CD4-positive, CD25-positive, alpha-beta regulatory T cell (primary cell): ENCODE data around the gene PRPF38A. TPM values are rescaled to one million over a fixed set of nuclear protein-coding genes. Genes with fewer than 3 reads are reported as not detected.

ENCODE experiments used
- ATAC-seq, 2 donors: fragments of 150-1000 bp; cut with Tn5 transposase; one replicate each; pipeline ENCODE4 v1.10.0; 2021; ENCODE audit warnings: low read depth in 2 of 2, moderate number of reproducible peaks in 2 of 2, moderate library complexity in 1 of 2
- DNase-seq, 3 donors: peaks; one replicate each; pipeline versions ENCODE4 v3.0.0 to v3.0.0-alpha.2; 2012 to 2022; ENCODE audit warnings: mixed read lengths in 1 of 3
- H3K27ac ChIP-seq: one replicate; pipeline ENCODE4 v1.7.0; 2013; ENCODE audit warnings: mild to moderate bottlenecking, low read length; ENCODE audit not compliant: insufficient read depth, poor library complexity, severe bottlenecking
- H3K27me3 ChIP-seq: one replicate; pipeline ENCODE4 v1.7.0; 2013; ENCODE audit warnings: low read length; ENCODE audit not compliant: control insufficient read depth, insufficient read depth
- H3K36me3 ChIP-seq: one replicate; pipeline ENCODE4 v1.7.0; 2013; ENCODE audit warnings: mild to moderate bottlenecking, low read length, moderate library complexity; ENCODE audit not compliant: control insufficient read depth, insufficient read depth
- H3K4me1 ChIP-seq: 2 replicates; pipeline ENCODE4 v1.7.0; 2013; ENCODE audit warnings: mild to moderate bottlenecking, low read length; ENCODE audit not compliant: insufficient read depth, control insufficient read depth, poor library complexity, severe bottlenecking
- H3K4me3 ChIP-seq: one replicate; pipeline ENCODE4 v1.7.0; 2013; ENCODE audit warnings: low read depth, mild to moderate bottlenecking, low read length, moderate library complexity
- H3K9me3 ChIP-seq, 2 experiments: 1 replicate in 1 of 2; 2 replicates in 1 of 2; pipeline ENCODE4 v1.7.0; 2013; ENCODE audit warnings: low read length in 2 of 2, mild to moderate bottlenecking in 1 of 2, moderate library complexity in 1 of 2; ENCODE audit not compliant: control insufficient read depth in 2 of 2
- H3K27ac Mint-ChIP-seq, 3 donors: one replicate each; pipeline ENCODE4 v1.8.0; 2020 to 2022; ENCODE audit warnings: mild to moderate bottlenecking in 3 of 3, mixed read lengths in 3 of 3, moderate library complexity in 2 of 3
- H3K27me3 Mint-ChIP-seq: one replicate; pipeline ENCODE4 v1.8.0; 2022; ENCODE audit warnings: mild to moderate bottlenecking, mixed read lengths
- H3K36me3 Mint-ChIP-seq: one replicate; pipeline ENCODE4 v1.8.0; 2020; ENCODE audit warnings: mixed read lengths
- H3K4me1 Mint-ChIP-seq, 4 donors: one replicate each; pipeline ENCODE4 v1.8.0; 2020 to 2022; ENCODE audit warnings: mixed read lengths in 4 of 4, mild to moderate bottlenecking in 1 of 4
- H3K4me3 Mint-ChIP-seq, 4 donors: one replicate each; pipeline ENCODE4 v1.8.0; 2020 to 2022; ENCODE audit warnings: mild to moderate bottlenecking in 4 of 4, mixed read lengths in 4 of 4, moderate library complexity in 3 of 4
- H3K9me3 Mint-ChIP-seq, 7 donors: one replicate each; pipeline ENCODE4 v1.8.0; 2020 to 2022; ENCODE audit warnings: mixed read lengths in 7 of 7, mild to moderate bottlenecking in 3 of 7, moderate library complexity in 2 of 7
- polyA plus RNA-seq, 4 donors: library from polyadenylated mRNA; unstranded; fragments of 300-500 nt; fragmentation: Illumina TruSeq; gene quantifications; one replicate each; pipeline ENCODE4 v1.2.3, GENCODE V29; 2021
- total RNA-seq: library from RNA; stranded (reverse); gene quantifications from one replicate; pipeline ENCODE4 v1.2.3, GENCODE V29; 2022

Gene PRPF38A
- total and polyA plus RNA-seq, 5 donors from 2014 or later: 38.9 to 64.4 (median 42.5) TPM

DNA sequence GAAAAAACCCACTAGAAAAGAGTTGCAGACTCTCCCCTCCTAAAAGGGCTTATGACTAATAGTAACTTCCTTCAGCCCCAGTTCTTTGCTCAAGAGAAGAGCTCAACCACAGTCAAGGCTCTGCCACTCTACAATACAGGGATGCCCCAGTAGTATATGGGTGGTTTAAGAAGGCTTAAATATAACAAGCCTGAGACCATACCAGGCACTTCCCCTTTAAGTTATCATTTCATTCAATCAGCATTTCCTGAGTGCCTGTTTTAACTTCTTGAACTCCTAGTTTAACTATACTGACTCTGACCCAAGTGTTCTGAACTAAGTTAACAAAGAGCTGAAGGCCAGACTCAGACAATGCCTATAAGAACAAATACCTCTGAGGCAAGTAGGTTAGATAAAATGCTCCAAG is 19.8 kb downstream of the PRPF38A start:
- Histone ChIP-seq H3K9me3 (no peaks in the 10 kb centered on the region), H3K27ac (peak overlapping the region; percentile 76), H3K27me3 (no peaks in the 10 kb centered on the region), H3K4me3 (peak overlapping the region; percentile 75), H3K36me3 (peaks cover 27% of the 10 kb centered on the region), H3K4me1 (peaks cover 23% of the 10 kb centered on the region)
- DNase-seq (peak; percentile 6 to 71 (median 58)), ATAC-seq (peak; percentile 86 to 90)
- Mint-ChIP-seq H3K4me1 (peaks cover 35 to 49% (median 44%) of the 10 kb centered on the region in 4 donors), H3K4me3 (peak overlapping the region; percentile 34 to 83 (median 64)), H3K27me3 (no peaks in the 10 kb centered on the region), H3K36me3 (peaks cover 29% of the 10 kb centered on the region), H3K9me3 (no peaks in the 10 kb centered on the region), H3K27ac (peak overlapping the region; percentile 90 to 95 (median 90))

DNA sequence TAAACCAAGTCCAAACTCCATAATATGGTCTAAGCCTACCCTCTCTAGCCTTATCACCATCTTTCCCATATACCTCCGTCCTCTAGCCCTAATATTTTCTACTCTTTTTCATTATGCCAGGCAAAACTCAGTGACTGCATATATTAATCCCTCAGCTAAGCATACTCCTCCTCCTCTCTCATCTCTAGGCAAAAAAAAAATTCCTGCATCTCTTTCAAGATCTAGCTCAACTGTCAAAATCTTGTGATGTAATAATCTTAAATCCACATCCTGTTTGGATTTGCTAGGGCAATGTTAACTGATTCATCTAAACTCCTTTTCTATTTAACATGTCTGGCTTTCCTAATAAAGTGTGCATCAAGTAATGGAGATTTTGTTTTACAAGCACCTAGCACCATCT is 20.4 kb downstream of the PRPF38A start:
- Mint-ChIP-seq H3K36me3 (peaks cover 24% of the 10 kb centered on the region), H3K4me3 (peak overlapping the region in 3 of 4 donors; percentile 34 to 63 (median 54)), H3K27ac (peak overlapping the region; percentile 90 to 95 (median 90)), H3K9me3 (no peaks in the 10 kb centered on the region), H3K4me1 (peaks cover 30 to 43% (median 39%) of the 10 kb centered on the region in 4 donors), H3K27me3 (no peaks in the 10 kb centered on the region)
- ATAC-seq: no peak
- H3K27me3 ChIP-seq: no peaks in the 10 kb centered on the region
- no peak for DNase-seq
- peak overlapping the region; percentile 76 for H3K27ac ChIP-seq
- peak overlapping the region; percentile 75 for H3K4me3 ChIP-seq
- H3K36me3 ChIP-seq: peaks cover 27% of the 10 kb centered on the region
- peaks cover 23% of the 10 kb centered on the region for H3K4me1 ChIP-seq
- H3K9me3 ChIP-seq: no peaks in the 10 kb centered on the region

GRCh38 chr1:52426371-52426770 is 22.0 kb downstream of the PRPF38A start:
- Histone ChIP-seq H3K4me3 (no peak overlapping the region), H3K36me3 (peaks cover 21% of the 10 kb centered on the region), H3K27me3 (no peaks in the 10 kb centered on the region), H3K27ac (no peak overlapping the region), H3K4me1 (peaks cover 23% of the 10 kb centered on the region), H3K9me3 (no peaks in the 10 kb centered on the region)
- Mint-ChIP-seq H3K4me3 (no peak overlapping the region), H3K9me3 (no peaks in the 10 kb centered on the region), H3K4me1 (peaks cover 26 to 35% (median 34%) of the 10 kb centered on the region in 4 donors), H3K36me3 (peaks cover 32% of the 10 kb centered on the region), H3K27ac (peak overlapping the region in 2 of 3 donors; percentile 12 to 90), H3K27me3 (no peaks in the 10 kb centered on the region)
- DNase-seq (no peak), ATAC-seq (no peak)

- Mint-ChIP-seq H3K4me3 (no peak overlapping the region), H3K4me1 (peaks cover 33 to 35% (median 34%) of the 10 kb centered on the region in 4 donors), H3K36me3 (peaks cover 31% of the 10 kb centered on the region), H3K27ac (peak overlapping the region in 2 of 3 donors; percentile 47 to 74), H3K9me3 (no peaks in the 10 kb centered on the region), H3K27me3 (no peaks in the 10 kb centered on the region)
- Histone ChIP-seq H3K27ac (no peak overlapping the region), H3K36me3 (peaks cover 19% of the 10 kb centered on the region), H3K4me1 (peaks cover 23% of the 10 kb centered on the region), H3K9me3 (no peaks in the 10 kb centered on the region), H3K4me3 (no peak overlapping the region), H3K27me3 (no peaks in the 10 kb centered on the region)
- DNase-seq (no peak), ATAC-seq (no peak)
Measured at GRCh38 chr1:52427152-52427551, 22.8 kb downstream of the PRPF38A start.

GRCh38 chr1:52432807-52433206 is 28.4 kb downstream of the PRPF38A start:
- Histone ChIP-seq H3K27ac (no peak overlapping the region), H3K27me3 (no peaks in the 10 kb centered on the region), H3K36me3 (peaks cover 45% of the 10 kb centered on the region), H3K4me1 (no peaks in the 10 kb centered on the region), H3K9me3 (no peaks in the 10 kb centered on the region), H3K4me3 (no peak overlapping the region)
- H3K27me3 Mint-ChIP-seq: no peaks in the 10 kb centered on the region
- H3K36me3 Mint-ChIP-seq: peaks cover 34% of the 10 kb centered on the region
- DNase-seq: no peak
- no peaks in the 10 kb centered on the region for H3K9me3 Mint-ChIP-seq
- peaks cover 0 to 7% (median 3%) of the 10 kb centered on the region in 4 donors for H3K4me1 Mint-ChIP-seq
- no peak overlapping the region for H3K4me3 Mint-ChIP-seq
- H3K27ac Mint-ChIP-seq: no peak overlapping the region
- ATAC-seq: no peak

- Mint-ChIP-seq H3K4me1 (peaks cover 0 to 7% (median 2%) of the 10 kb centered on the region in 4 donors), H3K27me3 (no peaks in the 10 kb centered on the region), H3K4me3 (no peak overlapping the region), H3K27ac (no peak overlapping the region), H3K9me3 (no peaks in the 10 kb centered on the region), H3K36me3 (peaks cover 34% of the 10 kb centered on the region)
- DNase-seq (no peak), ATAC-seq (no peak)
- Histone ChIP-seq H3K27ac (no peak overlapping the region), H3K36me3 (peaks cover 57% of the 10 kb centered on the region), H3K9me3 (no peaks in the 10 kb centered on the region), H3K4me3 (no peak overlapping the region), H3K27me3 (no peaks in the 10 kb centered on the region), H3K4me1 (no peaks in the 10 kb centered on the region)
Measured at GRCh38 chr1:52435211-52435610, 30.8 kb downstream of the PRPF38A start.

DNA sequence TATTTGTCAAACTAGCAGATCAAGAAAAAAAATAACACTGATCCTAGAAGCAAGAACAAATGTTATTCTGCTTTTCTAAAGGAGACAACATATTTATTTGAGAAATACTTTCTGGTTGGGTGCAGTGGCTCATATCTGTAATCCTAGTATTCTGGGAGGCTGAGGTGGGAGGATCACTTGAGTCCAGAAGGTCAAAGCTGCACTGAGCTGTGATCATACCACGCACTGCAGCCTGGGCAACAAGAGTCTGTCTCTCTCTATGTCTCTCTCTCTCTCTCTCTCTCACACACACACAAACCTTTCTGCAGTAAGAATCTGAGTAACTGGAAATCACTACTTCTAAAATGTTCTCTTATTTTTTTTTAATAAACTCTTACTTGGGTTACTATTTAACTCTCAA is 31.2 kb downstream of the PRPF38A start:
- no peaks in the 10 kb centered on the region for H3K4me1 ChIP-seq
- ATAC-seq (no peak), DNase-seq (no peak)
- H3K4me3 ChIP-seq: no peak overlapping the region
- H3K9me3 ChIP-seq: no peaks in the 10 kb centered on the region
- peaks cover 0 to 7% (median 2%) of the 10 kb centered on the region in 4 donors for H3K4me1 Mint-ChIP-seq
- peaks cover 57% of the 10 kb centered on the region for H3K36me3 ChIP-seq
- peak overlapping the region in 1 of 3 donors; percentile 32 for H3K27ac Mint-ChIP-seq
- no peak overlapping the region for H3K27ac ChIP-seq
- H3K9me3 Mint-ChIP-seq: no peaks in the 10 kb centered on the region
- no peaks in the 10 kb centered on the region for H3K27me3 ChIP-seq
- H3K36me3 Mint-ChIP-seq: peaks cover 36% of the 10 kb centered on the region
- H3K4me3 Mint-ChIP-seq: no peak overlapping the region
- no peaks in the 10 kb centered on the region for H3K27me3 Mint-ChIP-seq

DNA sequence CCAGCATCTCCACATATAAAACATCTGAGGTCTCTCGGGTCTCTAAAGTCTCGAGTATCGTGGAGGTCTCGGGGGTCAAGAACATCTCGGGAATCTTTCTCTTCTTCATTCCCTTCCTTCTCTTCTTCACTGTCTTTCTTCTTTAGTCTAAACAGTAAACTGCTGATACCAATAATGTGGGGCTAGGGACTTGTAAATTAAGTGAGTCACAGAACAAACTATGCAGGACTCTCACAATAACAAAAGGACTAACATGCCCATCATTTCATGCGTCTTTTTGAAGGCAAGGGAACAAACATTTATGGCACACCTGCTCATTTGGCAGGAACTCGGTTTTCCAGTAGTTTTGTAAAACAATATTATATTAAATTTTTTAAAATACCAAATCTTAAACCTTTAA is 32.4 kb downstream of the PRPF38A start:
- H3K36me3 ChIP-seq: peaks cover 55% of the 10 kb centered on the region
- Mint-ChIP-seq H3K36me3 (peaks cover 33% of the 10 kb centered on the region), H3K9me3 (no peaks in the 10 kb centered on the region), H3K4me1 (peaks cover 0 to 4% (median 1%) of the 10 kb centered on the region in 4 donors), H3K27ac (no peak overlapping the region), H3K4me3 (no peak overlapping the region), H3K27me3 (no peaks in the 10 kb centered on the region)
- H3K4me1 ChIP-seq: no peaks in the 10 kb centered on the region
- H3K9me3 ChIP-seq: no peaks in the 10 kb centered on the region
- no peaks in the 10 kb centered on the region for H3K27me3 ChIP-seq
- no peak for DNase-seq
- no peak overlapping the region for H3K27ac ChIP-seq
- H3K4me3 ChIP-seq: no peak overlapping the region
- ATAC-seq: no peak
